MM.1S (cell line): ENCODE results near the gene ATP11B.

Experiments
- DNase-seq: peaks from one replicate; pipeline ENCODE4 v3.0.0-alpha.2; 2015
- H2AFZ ChIP-seq: fragments of 300-600 bp; sonication (generic); 2 replicates; pipeline ENCODE4 v1.6.0; 2016; ENCODE audit warnings: antibody characterized with exemption, low read length
- H3F3A ChIP-seq: fragments of 300-600 bp; sonication (generic); 2 replicates; pipeline ENCODE4 v1.6.1; 2016; ENCODE audit warnings: mild to moderate bottlenecking, antibody characterized with exemption, low read length, moderate library complexity, mixed read lengths; ENCODE audit not compliant: insufficient read depth
- H3K27ac ChIP-seq: fragments of 300-600 bp; sonication (generic); 2 replicates; pipeline ENCODE4 v1.5.1; 2016; ENCODE audit warnings: mild to moderate bottlenecking, low read length
- H3K27me3 ChIP-seq: fragments of 300-600 bp; sonication (generic); replicated peaks from 2 replicates; pipeline ENCODE4 v1.6.0; 2016; ENCODE audit warnings: low read length; ENCODE audit not compliant: insufficient read depth
- H3K36me3 ChIP-seq: fragments of 300-600 bp; sonication (generic); replicated peaks from 2 replicates; pipeline ENCODE4 v1.6.1; 2016; ENCODE audit warnings: mild to moderate bottlenecking, low read length, mixed read lengths; ENCODE audit not compliant: insufficient read depth
- H3K4me1 ChIP-seq: fragments of 300-600 bp; sonication (generic); 2 replicates; pipeline ENCODE4 v1.6.1; 2016; ENCODE audit warnings: low read length, mixed read lengths
- H3K4me2 ChIP-seq: fragments of 300-600 bp; sonication (generic); 2 replicates; pipeline ENCODE4 v1.6.0; 2016; ENCODE audit warnings: low read depth, low read length
- H3K4me3 ChIP-seq: fragments of 300-600 bp; sonication (generic); 2 replicates; pipeline ENCODE4 v1.5.1; 2016; ENCODE audit warnings: low read length, mixed read lengths
- H3K79me2 ChIP-seq: fragments of 300-600 bp; sonication (generic); 2 replicates; pipeline ENCODE4 v1.6.1; 2016; ENCODE audit warnings: mixed run types, low read length, mixed read lengths
- H3K9ac ChIP-seq: fragments of 300-600 bp; sonication (generic); 2 replicates; pipeline ENCODE4 v1.6.1; 2016; ENCODE audit warnings: low read length, mixed read lengths
- H3K9me2 ChIP-seq: fragments of 300-600 bp; sonication (generic); replicated peaks from 2 replicates; pipeline ENCODE4 v1.6.1; 2016; ENCODE audit warnings: mild to moderate bottlenecking, low read length, mixed read lengths; ENCODE audit not compliant: insufficient read depth
- H3K9me3 ChIP-seq: fragments of 300-600 bp; sonication (generic); replicated peaks from 2 replicates; pipeline ENCODE4 v1.6.1; 2016; ENCODE audit warnings: mild to moderate bottlenecking, low read length, mixed read lengths; ENCODE audit not compliant: insufficient read depth
- H4K20me1 ChIP-seq: fragments of 300-600 bp; sonication (generic); 2 replicates; pipeline ENCODE4 v1.6.1; 2016; ENCODE audit warnings: mild to moderate bottlenecking, low read length, moderate library complexity, mixed read lengths; ENCODE audit not compliant: insufficient read depth
- CTCF ChIP-seq: fragments of 300-600 bp; sonication (generic); IDR thresholded peaks from 2 replicates; pipeline ENCODE4 v1.5.1; 2016; ENCODE audit warnings: antibody characterized with exemption, low read length, mixed read lengths
- EZH2 ChIP-seq: fragments of 300-600 bp; sonication (generic); optimal IDR thresholded peaks from 2 replicates; pipeline ENCODE3; 2017; ENCODE audit warnings: low read depth, mild to moderate bottlenecking, antibody characterized with exemption, low read length, mixed read lengths
- EZH2phosphoT487 ChIP-seq: fragments of 300-600 bp; sonication (generic); IDR thresholded peaks from 2 replicates; pipeline ENCODE4 v1.6.1; 2018; ENCODE audit warnings: antibody characterized with exemption, low read length

Gene ATP11B

GRCh38 chr3:182917134-182917533 is 123.8 kb downstream of the ATP11B start:
- TF ChIP-seq CTCF (no peak), EZH2 (no peak), EZH2phosphoT487 (no peak)
- H3K27me3 ChIP-seq = no peaks in the 10 kb centered on the region
- no peak for DNase-seq
- no peak overlapping the region for H3K4me3 ChIP-seq
- peaks cover 14% of the 10 kb centered on the region for H3F3A ChIP-seq
- peaks cover 12% of the 10 kb centered on the region for H3K4me1 ChIP-seq
- H3K27ac ChIP-seq = no peak overlapping the region
- H2AFZ ChIP-seq = no peak overlapping the region
- H3K9me2 ChIP-seq = no peaks in the 10 kb centered on the region
- 0 out of 2 replicates have a peak, but pooled peaks cover 4% of the 10 kb centered on the region for H3K36me3 ChIP-seq
- H3K79me2 ChIP-seq = no peaks in the 10 kb centered on the region
- H3K9me3 ChIP-seq = no peaks in the 10 kb centered on the region
- H3K4me2 ChIP-seq = no peak overlapping the region
- H3K9ac ChIP-seq = no peak overlapping the region
- no peaks in the 10 kb centered on the region for H4K20me1 ChIP-seq

GRCh38 chr3:182919866-182920357 is 126.6 kb downstream of the ATP11B start:
- no peak overlapping the region for H2AFZ ChIP-seq
- no peak overlapping the region for H3K4me2 ChIP-seq
- DNase-seq = no peak
- peaks cover 7% of the 10 kb centered on the region for H3F3A ChIP-seq
- H3K36me3 ChIP-seq = 0 out of 2 replicates have a peak, but pooled peaks cover under 1% of the 10 kb centered on the region
- H3K9me3 ChIP-seq = no peaks in the 10 kb centered on the region
- no peaks in the 10 kb centered on the region for H3K9me2 ChIP-seq
- H4K20me1 ChIP-seq = no peaks in the 10 kb centered on the region
- H3K79me2 ChIP-seq = no peaks in the 10 kb centered on the region
- no peak overlapping the region for H3K27ac ChIP-seq
- H3K27me3 ChIP-seq = no peaks in the 10 kb centered on the region
- no peak overlapping the region for H3K4me3 ChIP-seq
- no peak overlapping the region for H3K9ac ChIP-seq
- H3K4me1 ChIP-seq = peaks cover 6% of the 10 kb centered on the region
- TF ChIP-seq CTCF = no peak
- no peak for TF ChIP-seq EZH2
- no peak for TF ChIP-seq EZH2phosphoT487

DNA sequence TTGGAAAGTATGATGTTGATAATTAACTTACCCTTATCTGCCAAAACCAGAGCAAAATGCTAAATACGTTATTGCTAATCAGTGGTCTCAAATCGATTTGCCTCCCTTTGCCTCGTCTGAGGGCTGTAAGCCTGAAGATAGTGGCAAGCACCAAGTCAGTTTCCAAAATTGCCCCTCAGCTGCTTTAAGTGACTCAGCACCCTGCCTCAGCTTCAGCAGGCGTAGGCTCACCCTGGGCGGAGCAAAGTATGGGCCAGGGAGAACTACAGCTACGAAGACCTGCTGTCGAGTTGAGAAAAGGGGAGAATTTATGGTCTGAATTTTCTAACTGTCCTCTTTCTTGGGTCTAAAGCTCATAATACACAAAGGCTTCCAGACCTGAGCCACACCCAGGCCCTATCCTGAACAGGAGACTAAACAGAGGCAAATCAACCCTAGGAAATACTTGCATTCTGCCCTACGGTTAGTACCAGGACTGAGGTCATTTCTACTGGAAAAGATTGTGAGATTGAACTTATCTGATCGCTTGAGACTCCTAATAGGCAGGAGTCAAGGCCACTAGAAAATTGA is 127.3 kb downstream of the ATP11B start:
- no peak overlapping the region for H2AFZ ChIP-seq

More for the DNA sequence above, 127.3 kb downstream of the ATP11B start:
- Histone ChIP-seq H3K4me1 (peaks cover 11% of the 10 kb centered on the region), H3K4me2 (no peak overlapping the region), H3K27me3 (no peaks in the 10 kb centered on the region), H3F3A (peaks cover 13% of the 10 kb centered on the region), H3K27ac (no peak overlapping the region), H3K9me3 (no peaks in the 10 kb centered on the region), H3K9ac (no peak overlapping the region), H3K9me2 (no peaks in the 10 kb centered on the region), H3K79me2 (no peaks in the 10 kb centered on the region), H4K20me1 (no peaks in the 10 kb centered on the region), H3K36me3 (no peaks in the 10 kb centered on the region), H3K4me3 (no peak overlapping the region)
- no peak for DNase-seq
- TF ChIP-seq CTCF (no peak), EZH2 (no peak), EZH2phosphoT487 (no peak)
